PC-9 (cell line): ENCODE data around the gene RETN.
A peak's percentile ranks its signal among the peaks of the same experiment; 100 is the strongest.

ENCODE experiments used
- CTCF ChIP-seq: fragments of 200-600 bp; sonication (generic); conservative IDR thresholded peaks from 2 replicates; pipeline ENCODE4 v1.6.1; 2017; ENCODE audit warnings: mixed run types, antibody characterized with exemption, mild to moderate bottlenecking, moderate library complexity
- EZH2 ChIP-seq: fragments of 200-600 bp; sonication (generic); IDR thresholded peaks from 2 replicates; pipeline ENCODE4 v1.8.0; 2017; ENCODE audit warnings: antibody characterized with exemption, low read depth

- TF ChIP-seq CTCF (peak; percentile 89), EZH2 (no peak)
These were observed 11.9 kb downstream of the RETN start, which contains the start of gene TRAPPC5 for GRCh38 chr19:7680606-7681339.
